ENCODE results near the gene RAPGEF6. TPM values are rescaled to one million over a fixed set of nuclear protein-coding genes. Genes with fewer than 3 reads are reported as not detected.
"Not testable (repeated sequence)": the region's sequence is repeated elsewhere in the genome, so short reads cannot be mapped to it uniquely, and the experiment has no call there.

Gene RAPGEF6, protein sequence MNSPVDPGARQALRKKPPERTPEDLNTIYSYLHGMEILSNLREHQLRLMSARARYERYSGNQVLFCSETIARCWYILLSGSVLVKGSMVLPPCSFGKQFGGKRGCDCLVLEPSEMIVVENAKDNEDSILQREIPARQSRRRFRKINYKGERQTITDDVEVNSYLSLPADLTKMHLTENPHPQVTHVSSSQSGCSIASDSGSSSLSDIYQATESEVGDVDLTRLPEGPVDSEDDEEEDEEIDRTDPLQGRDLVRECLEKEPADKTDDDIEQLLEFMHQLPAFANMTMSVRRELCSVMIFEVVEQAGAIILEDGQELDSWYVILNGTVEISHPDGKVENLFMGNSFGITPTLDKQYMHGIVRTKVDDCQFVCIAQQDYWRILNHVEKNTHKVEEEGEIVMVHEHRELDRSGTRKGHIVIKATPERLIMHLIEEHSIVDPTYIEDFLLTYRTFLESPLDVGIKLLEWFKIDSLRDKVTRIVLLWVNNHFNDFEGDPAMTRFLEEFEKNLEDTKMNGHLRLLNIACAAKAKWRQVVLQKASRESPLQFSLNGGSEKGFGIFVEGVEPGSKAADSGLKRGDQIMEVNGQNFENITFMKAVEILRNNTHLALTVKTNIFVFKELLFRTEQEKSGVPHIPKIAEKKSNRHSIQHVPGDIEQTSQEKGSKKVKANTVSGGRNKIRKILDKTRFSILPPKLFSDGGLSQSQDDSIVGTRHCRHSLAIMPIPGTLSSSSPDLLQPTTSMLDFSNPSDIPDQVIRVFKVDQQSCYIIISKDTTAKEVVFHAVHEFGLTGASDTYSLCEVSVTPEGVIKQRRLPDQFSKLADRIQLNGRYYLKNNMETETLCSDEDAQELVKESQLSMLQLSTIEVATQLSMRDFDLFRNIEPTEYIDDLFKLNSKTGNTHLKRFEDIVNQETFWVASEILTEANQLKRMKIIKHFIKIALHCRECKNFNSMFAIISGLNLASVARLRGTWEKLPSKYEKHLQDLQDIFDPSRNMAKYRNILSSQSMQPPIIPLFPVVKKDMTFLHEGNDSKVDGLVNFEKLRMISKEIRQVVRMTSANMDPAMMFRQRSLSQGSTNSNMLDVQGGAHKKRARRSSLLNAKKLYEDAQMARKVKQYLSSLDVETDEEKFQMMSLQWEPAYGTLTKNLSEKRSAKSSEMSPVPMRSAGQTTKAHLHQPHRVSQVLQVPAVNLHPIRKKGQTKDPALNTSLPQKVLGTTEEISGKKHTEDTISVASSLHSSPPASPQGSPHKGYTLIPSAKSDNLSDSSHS (N-terminal part only)
- polyA plus RNA-seq (2012; ENCODE audit: low read depth, missing spikeins) = 5.3 TPM

DNA sequence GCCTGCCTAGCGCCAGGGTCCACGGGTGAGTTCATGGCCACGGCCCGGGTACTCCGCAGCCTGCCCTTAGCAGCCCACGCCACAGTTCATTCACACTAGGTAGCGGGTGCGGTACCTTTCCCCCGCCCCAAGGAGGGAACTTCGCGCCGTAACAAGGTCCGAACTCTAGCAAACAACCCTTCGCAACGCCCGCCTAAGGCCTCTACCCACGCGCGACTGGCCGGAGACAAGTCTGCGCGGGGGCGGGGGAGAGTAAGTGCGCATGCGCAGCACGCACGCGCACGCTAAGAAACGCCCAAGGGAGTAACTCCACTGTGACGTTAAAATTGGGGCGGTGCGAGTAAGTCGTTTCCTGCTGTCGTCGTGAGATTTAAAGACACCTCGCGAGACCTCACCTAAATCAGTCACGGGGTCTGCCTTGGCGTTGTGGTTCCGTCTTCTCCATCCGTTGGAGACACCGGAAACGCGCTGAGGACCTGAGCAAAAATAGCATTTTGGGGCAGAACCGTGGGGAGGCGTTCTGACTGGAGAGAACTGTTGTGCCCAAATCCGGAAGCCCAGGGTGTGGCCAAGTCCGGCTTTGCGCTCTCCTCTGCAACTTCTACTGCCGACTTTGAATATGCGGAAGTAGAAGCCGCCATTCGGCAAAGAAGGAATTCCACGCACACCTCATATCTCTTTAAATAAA, at the start of gene RAPGEF6:
TSS of gene RAPGEF6 (minus strand) at position 234 of the 688 bp plus-strand sequence. CDS start at position 35, 199 bp downstream.
- FAIRE-seq = peak; percentile 98
- 0 out of 2 replicates have a peak, but pooled peaks have one; percentile 15 for TF ChIP-seq POU2F2 (IDR thresholded peaks at IDR 0.05; ENCODE audit: low read depth, low read length)
- no peak for TF ChIP-seq PAX5 (IDR thresholded peaks at IDR 0.05; ENCODE audit: insufficient read depth, low read length, severe bottlenecking)
- TF ChIP-seq SPI1 (IDR thresholded peaks at IDR 0.05; ENCODE audit: low read depth, low read length) = peak; percentile 68
- peak; percentile 63; the same call in 1 of the 2 replicates for TF ChIP-seq POLR2A (IDR thresholded peaks at IDR 0.05; ENCODE audit: low read depth, low read length)
- peak; percentile 85 for TF ChIP-seq TAF1 (IDR thresholded peaks at IDR 0.05; ENCODE audit: low read depth, low read length)
- peak; percentile 85 for TF ChIP-seq POLR2AphosphoS5 (IDR thresholded peaks at IDR 0.05; ENCODE audit: low read depth, low read length)
- DNase-seq (ENCODE audit: insufficient read length, low spot score) = peak; percentile 34

- FAIRE-seq (no peak), DNase-seq (ENCODE audit: insufficient read length, low spot score) (no peak)
- no peak for TF ChIP-seq SPI1 (IDR thresholded peaks at IDR 0.05; ENCODE audit: low read depth, low read length)
- TF ChIP-seq POU2F2 (IDR thresholded peaks at IDR 0.05; ENCODE audit: low read depth, low read length) = no peak
- TF ChIP-seq POLR2AphosphoS5 (IDR thresholded peaks at IDR 0.05; ENCODE audit: low read depth, low read length) = no peak
- no peak for TF ChIP-seq PAX5 (IDR thresholded peaks at IDR 0.05; ENCODE audit: insufficient read depth, low read length, severe bottlenecking)
- TF ChIP-seq TAF1 (IDR thresholded peaks at IDR 0.05; ENCODE audit: low read depth, low read length) = no peak
Measured at GRCh38 chr5:131684595-131684994, 49.6 kb upstream of the RAPGEF6 start.

GRCh38 chr5:131684051-131684450, 49.0 kb upstream of the RAPGEF6 start:
- no peak for DNase-seq (ENCODE audit: insufficient read length, low spot score)
- TF ChIP-seq POLR2A (IDR thresholded peaks at IDR 0.05; ENCODE audit: low read depth, low read length) (no peak), POLR2AphosphoS5 (IDR thresholded peaks at IDR 0.05; ENCODE audit: low read depth, low read length) (no peak), SPI1 (IDR thresholded peaks at IDR 0.05; ENCODE audit: low read depth, low read length) (no peak), POU2F2 (IDR thresholded peaks at IDR 0.05; ENCODE audit: low read depth, low read length) (no peak), PAX5 (IDR thresholded peaks at IDR 0.05; ENCODE audit: insufficient read depth, low read length, severe bottlenecking) (no peak), TAF1 (IDR thresholded peaks at IDR 0.05; ENCODE audit: low read depth, low read length) (no peak)
- no peak for FAIRE-seq

- DNase-seq (ENCODE audit: insufficient read length, low spot score) = no peak
- FAIRE-seq = no peak
- no peak for TF ChIP-seq POLR2AphosphoS5 (IDR thresholded peaks at IDR 0.05; ENCODE audit: low read depth, low read length)
- no peak for TF ChIP-seq PAX5 (IDR thresholded peaks at IDR 0.05; ENCODE audit: insufficient read depth, low read length, severe bottlenecking)
- no peak for TF ChIP-seq POU2F2 (IDR thresholded peaks at IDR 0.05; ENCODE audit: low read depth, low read length)
- no peak for TF ChIP-seq POLR2A (IDR thresholded peaks at IDR 0.05; ENCODE audit: low read depth, low read length)
- TF ChIP-seq SPI1 (IDR thresholded peaks at IDR 0.05; ENCODE audit: low read depth, low read length) = no peak
- no peak for TF ChIP-seq TAF1 (IDR thresholded peaks at IDR 0.05; ENCODE audit: low read depth, low read length)
Measured at GRCh38 chr5:131682826-131683225, 47.8 kb upstream of the RAPGEF6 start.

DNA sequence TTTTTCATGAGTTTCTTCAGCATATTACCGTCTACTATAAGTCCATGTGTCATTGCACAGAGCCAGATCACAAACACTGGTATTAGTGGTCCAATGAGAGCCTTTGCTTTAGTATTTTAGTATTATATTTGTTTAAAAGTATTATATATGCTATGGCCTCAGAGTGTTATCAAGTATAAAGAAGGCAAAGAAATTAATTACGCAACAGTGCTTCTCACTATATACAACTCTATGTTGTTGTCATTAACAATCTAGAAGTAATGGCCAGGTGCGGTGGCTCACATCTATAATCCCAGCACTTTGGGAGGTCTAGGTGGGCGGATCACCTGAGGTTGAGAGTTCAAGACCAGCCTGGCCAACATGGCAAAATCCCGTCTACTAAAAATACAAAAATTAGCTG, 47.1 kb upstream of the RAPGEF6 start:
- TF ChIP-seq POLR2AphosphoS5 (IDR thresholded peaks at IDR 0.05; ENCODE audit: low read depth, low read length) = no peak
- TF ChIP-seq PAX5 (IDR thresholded peaks at IDR 0.05; ENCODE audit: insufficient read depth, low read length, severe bottlenecking) = no peak
- TF ChIP-seq TAF1 (IDR thresholded peaks at IDR 0.05; ENCODE audit: low read depth, low read length) = no peak
- TF ChIP-seq POLR2A (IDR thresholded peaks at IDR 0.05; ENCODE audit: low read depth, low read length) = no peak
- no peak for TF ChIP-seq POU2F2 (IDR thresholded peaks at IDR 0.05; ENCODE audit: low read depth, low read length)
- no peak for TF ChIP-seq SPI1 (IDR thresholded peaks at IDR 0.05; ENCODE audit: low read depth, low read length)
- FAIRE-seq = no peak
- no peak for DNase-seq (ENCODE audit: insufficient read length, low spot score)

DNA sequence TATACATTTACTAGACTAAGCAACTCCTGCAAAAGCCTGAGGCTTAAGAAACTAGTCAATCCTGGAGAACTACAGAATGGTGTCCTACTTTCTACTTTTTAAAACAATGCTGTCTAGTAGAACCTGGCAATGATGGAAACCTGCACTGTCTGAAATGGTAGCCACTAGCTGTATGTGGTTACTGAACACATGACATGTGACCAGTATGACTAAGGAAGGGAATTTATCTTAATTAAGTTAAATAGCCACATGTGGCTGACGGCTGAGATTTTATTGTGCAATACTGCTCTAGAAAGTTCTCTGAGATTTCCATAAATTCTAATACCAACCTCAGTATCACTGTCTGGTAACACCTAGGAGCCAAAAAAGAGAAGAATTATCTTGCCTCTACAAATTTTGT, 44.9 kb upstream of the RAPGEF6 start:
- no peak for DNase-seq (ENCODE audit: insufficient read length, low spot score)
- TF ChIP-seq TAF1 (IDR thresholded peaks at IDR 0.05; ENCODE audit: low read depth, low read length) (no peak), SPI1 (IDR thresholded peaks at IDR 0.05; ENCODE audit: low read depth, low read length) (no peak), POLR2A (IDR thresholded peaks at IDR 0.05; ENCODE audit: low read depth, low read length) (no peak), PAX5 (IDR thresholded peaks at IDR 0.05; ENCODE audit: insufficient read depth, low read length, severe bottlenecking) (no peak), POLR2AphosphoS5 (IDR thresholded peaks at IDR 0.05; ENCODE audit: low read depth, low read length) (no peak), POU2F2 (IDR thresholded peaks at IDR 0.05; ENCODE audit: low read depth, low read length) (no peak)

DNA sequence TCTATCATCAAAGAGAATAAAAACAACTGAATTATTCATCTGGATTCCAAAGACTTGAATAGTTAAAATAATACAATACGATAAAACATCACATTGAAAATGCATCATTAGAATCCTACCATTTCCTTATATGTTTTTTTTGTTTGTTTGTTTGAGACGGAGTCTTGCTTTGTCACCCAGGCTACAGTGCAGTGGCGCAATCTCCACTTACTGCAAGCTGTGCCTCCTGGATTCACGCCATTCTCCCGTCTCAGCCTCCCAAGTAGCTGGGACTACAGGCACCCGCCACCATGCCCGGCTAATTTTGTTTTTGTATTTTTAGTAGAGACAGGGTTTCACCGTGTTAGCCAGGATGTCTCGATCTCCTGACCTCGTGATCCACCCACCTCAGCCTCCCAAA, 43.2 kb upstream of the RAPGEF6 start:
- DNase-seq (ENCODE audit: insufficient read length, low spot score); FAIRE-seq: not testable (repeated sequence)

More for the DNA sequence above, 44.9 kb upstream of the RAPGEF6 start:
- FAIRE-seq = no peak

- DNase-seq (ENCODE audit: insufficient read length, low spot score) (no peak), FAIRE-seq (peak; percentile 28)
- TF ChIP-seq SPI1 (IDR thresholded peaks at IDR 0.05; ENCODE audit: low read depth, low read length) = no peak
- TF ChIP-seq POU2F2 (IDR thresholded peaks at IDR 0.05; ENCODE audit: low read depth, low read length) = no peak
- TF ChIP-seq POLR2AphosphoS5 (IDR thresholded peaks at IDR 0.05; ENCODE audit: low read depth, low read length) = no peak
- TF ChIP-seq PAX5 (IDR thresholded peaks at IDR 0.05; ENCODE audit: insufficient read depth, low read length, severe bottlenecking) = no peak
- TF ChIP-seq TAF1 (IDR thresholded peaks at IDR 0.05; ENCODE audit: low read depth, low read length) = no peak
- no peak for TF ChIP-seq POLR2A (IDR thresholded peaks at IDR 0.05; ENCODE audit: low read depth, low read length)
Measured at GRCh38 chr5:131677115-131677514, 42.1 kb upstream of the RAPGEF6 start.
